Activated naive CD8-positive, alpha-beta T cell treated with anti-CD3 and anti-CD28 coated beads, Interleukin-2, amount 50 U/mL, for 24 hours (primary cell): ENCODE measurements around the gene SGIP1.

Experiments used
- ATAC-seq: fragments of 150-1000 bp; cut with Tn5 transposase; one replicate; pipeline ENCODE4 v1.10.0; 2021
- DNase-seq: peaks from one replicate; pipeline ENCODE4 v3.0.0; 2021
- H3K27ac Mint-ChIP-seq: one replicate; pipeline ENCODE4 v1.8.0; 2021; ENCODE audit warnings: mild to moderate bottlenecking, mixed read lengths
- H3K27me3 Mint-ChIP-seq: one replicate; pipeline ENCODE4 v1.8.0; 2021; ENCODE audit warnings: mixed read lengths
- H3K36me3 Mint-ChIP-seq: one replicate; pipeline ENCODE4 v1.8.0; 2021; ENCODE audit warnings: low read depth, mixed read lengths
- H3K4me1 Mint-ChIP-seq: one replicate; pipeline ENCODE4 v1.8.0; 2021; ENCODE audit warnings: mixed read lengths
- H3K4me3 Mint-ChIP-seq: one replicate; pipeline ENCODE4 v1.8.0; 2021; ENCODE audit warnings: mild to moderate bottlenecking, moderate library complexity, mixed read lengths
- H3K9me3 Mint-ChIP-seq: one replicate; pipeline ENCODE4 v1.8.0; 2021; ENCODE audit warnings: mixed read lengths

SGIP1 gene

DNA sequence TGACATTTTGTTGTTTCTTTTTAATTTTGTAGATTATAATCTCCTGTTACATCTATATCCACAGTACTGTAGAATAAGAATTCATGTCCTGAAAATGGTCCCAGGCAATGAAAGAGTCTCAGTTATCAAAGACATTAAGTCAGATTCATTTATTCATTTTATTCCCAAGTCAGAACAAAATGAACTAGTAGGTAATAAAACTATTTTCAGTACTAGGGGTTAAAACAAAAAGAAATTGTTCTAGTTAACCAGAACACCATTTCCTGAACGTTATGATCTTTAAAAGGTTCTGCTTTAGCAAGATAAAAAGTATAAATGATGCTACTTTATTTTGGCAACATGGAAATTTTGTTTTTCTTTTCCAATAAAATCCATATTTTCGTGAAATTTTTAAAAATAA is 211.5 kb downstream of the SGIP1 start:
- Mint-ChIP-seq H3K27me3 (peaks cover 19% of the 10 kb centered on the region), H3K36me3 (no peaks in the 10 kb centered on the region), H3K4me3 (no peak overlapping the region), H3K27ac (no peak overlapping the region), H3K9me3 (no peaks in the 10 kb centered on the region), H3K4me1 (no peaks in the 10 kb centered on the region)
- ATAC-seq, result no peak
- no peak for DNase-seq

DNA sequence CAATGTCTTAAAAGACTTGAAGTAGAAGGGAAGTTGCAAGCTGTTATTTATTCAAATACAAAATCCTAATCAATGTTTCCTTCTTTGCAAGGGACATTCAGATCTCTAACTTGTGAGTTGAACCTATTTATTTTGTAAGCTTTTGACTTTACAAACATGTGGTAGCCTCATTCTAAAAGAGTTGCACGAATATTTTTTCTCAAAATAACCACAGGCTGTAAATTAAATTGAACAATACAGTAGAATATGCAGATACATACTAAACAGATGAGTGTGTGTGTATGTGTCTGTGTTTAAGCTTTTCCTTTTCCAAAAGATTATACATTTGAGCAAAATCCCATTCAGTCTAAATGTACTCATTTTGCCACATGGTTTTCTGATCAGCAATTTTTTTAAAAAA is 213.5 kb downstream of the SGIP1 start:
- DNase-seq (no peak), ATAC-seq (no peak)
- H3K27ac Mint-ChIP-seq, result no peak overlapping the region
- H3K9me3 Mint-ChIP-seq, result no peaks in the 10 kb centered on the region
- H3K4me3 Mint-ChIP-seq, result no peak overlapping the region
- H3K36me3 Mint-ChIP-seq, result no peaks in the 10 kb centered on the region
- peaks cover 36% of the 10 kb centered on the region for H3K27me3 Mint-ChIP-seq
- peaks cover 7% of the 10 kb centered on the region for H3K4me1 Mint-ChIP-seq

DNA sequence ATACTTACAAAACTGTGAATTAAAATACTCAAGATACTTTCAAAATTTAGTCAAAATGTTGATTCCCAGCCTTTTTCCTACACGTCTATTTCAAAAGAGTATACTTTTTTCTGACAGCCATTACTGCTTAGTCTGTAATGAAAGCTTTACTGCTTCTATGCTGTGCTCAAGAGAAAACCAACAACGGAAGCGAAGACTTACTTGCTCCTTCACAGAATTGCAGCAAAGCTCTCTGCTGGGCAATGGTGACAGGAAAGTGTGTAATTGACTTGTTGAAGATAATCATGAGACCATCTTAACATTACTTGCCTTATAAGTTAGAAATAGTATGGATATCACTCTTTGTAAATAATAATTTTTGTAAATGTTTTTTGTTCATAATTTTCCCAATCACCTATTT is 216.6 kb downstream of the SGIP1 start:
- Mint-ChIP-seq H3K36me3 (no peaks in the 10 kb centered on the region), H3K27me3 (peaks cover 51% of the 10 kb centered on the region), H3K9me3 (no peaks in the 10 kb centered on the region), H3K4me3 (no peak overlapping the region), H3K27ac (no peak overlapping the region), H3K4me1 (peaks cover 12% of the 10 kb centered on the region)
- ATAC-seq, result no peak
- no peak for DNase-seq

DNA sequence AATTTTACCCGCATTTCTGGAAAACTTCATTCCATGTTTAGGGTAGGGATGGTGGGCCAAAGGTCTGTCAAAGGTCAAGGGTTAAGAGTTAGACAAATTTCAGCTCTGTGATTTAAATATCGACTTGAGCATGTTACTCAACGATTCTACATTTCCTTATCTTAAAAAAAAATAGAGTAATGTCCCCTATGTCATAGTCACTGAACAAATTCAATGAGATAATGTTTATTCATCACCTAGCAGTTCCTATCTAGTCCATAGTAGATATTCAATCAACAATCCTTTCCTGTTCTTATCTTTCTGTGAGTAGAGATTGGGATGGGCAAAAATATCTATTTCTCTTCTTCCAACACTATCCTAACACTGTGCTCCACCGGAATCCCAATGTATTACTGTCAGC is 217.2 kb downstream of the SGIP1 start:
- DNase-seq (no peak), ATAC-seq (no peak)
- peaks cover 51% of the 10 kb centered on the region for H3K27me3 Mint-ChIP-seq
- no peaks in the 10 kb centered on the region for H3K36me3 Mint-ChIP-seq
- no peak overlapping the region for H3K27ac Mint-ChIP-seq
- peaks cover 12% of the 10 kb centered on the region for H3K4me1 Mint-ChIP-seq
- no peaks in the 10 kb centered on the region for H3K9me3 Mint-ChIP-seq
- no peak overlapping the region for H3K4me3 Mint-ChIP-seq

DNA sequence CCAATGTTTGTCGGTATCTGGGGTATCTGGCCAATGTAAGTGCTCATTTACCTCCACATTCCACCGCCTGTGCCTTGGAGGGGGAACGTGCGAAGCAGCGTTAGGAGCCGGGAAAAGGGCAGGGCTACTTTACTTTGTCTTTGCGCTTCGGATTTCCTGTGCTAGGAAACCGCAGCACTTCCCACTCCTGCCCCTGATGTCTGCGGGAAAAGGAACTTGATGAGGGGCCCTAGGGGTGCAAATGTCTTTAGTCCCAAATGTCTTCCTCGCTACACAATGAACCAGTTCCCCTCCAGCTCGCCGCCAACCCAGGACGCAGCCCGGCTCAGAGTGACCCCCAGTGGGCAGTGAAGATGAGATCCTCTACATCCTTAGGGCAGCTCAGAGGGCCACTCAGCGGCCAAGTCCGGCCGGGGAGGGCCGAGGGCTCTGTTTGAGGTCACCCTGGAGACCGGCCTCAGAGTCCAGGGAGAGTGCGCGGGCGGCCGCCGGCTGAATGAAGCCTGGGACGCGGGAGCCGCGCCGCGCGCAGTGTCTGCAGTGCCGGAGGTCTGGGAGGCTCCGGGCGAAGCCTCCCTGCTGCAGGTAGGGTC is 218.1 kb downstream of the SGIP1 start, which contains the start of gene DYNLT5:
DYNLT5 (plus strand) TSS at position 460 of the 593 bp plus-strand sequence. CDS start 2,200 bp downstream, outside the sequence.
- DNase-seq, result no peak
- Mint-ChIP-seq H3K27me3 (peaks cover 54% of the 10 kb centered on the region), H3K9me3 (no peaks in the 10 kb centered on the region), H3K27ac (no peak within 1 kb of the TSS), H3K4me3 (peak within 1 kb of the TSS; percentile 47), H3K4me1 (peaks cover 12% of the 10 kb centered on the region), H3K36me3 (no peaks in the 10 kb centered on the region)
- ATAC-seq, result peak; percentile 43

DNA sequence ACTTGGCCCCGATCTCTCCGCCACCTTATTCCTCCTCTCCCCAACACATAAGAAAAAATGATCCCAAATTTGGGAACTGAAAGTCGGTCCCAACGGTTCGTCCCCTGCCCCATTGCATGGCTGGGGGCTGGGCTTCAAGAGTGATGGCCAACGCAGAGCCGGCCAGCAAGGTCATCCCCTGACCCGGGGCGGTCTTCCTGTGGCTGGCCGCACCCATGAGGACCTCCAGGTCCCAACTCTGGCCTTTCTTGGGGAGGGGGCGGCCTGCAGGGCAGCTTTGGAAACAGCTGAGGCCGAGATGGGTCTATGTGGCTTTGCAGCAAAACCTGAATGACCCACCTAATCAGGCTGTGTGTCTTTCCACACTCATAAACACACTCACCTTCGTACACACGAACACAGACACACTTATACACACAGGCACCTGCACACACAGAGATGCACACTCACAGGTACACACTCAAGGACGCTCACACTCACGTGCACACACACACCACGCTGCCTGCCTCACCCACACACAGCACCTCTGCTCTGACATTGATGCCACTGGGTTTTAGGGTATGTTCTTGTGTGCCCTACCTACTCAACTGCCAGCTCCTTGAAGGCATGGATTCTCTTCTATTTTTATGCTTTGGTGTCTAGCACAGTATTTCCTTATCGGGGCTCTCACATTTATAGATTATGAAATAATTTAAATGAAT is 218.9 kb downstream of the SGIP1 start:
- no peaks in the 10 kb centered on the region for H3K9me3 Mint-ChIP-seq
- no peak overlapping the region for H3K27ac Mint-ChIP-seq
- H3K27me3 Mint-ChIP-seq, result peaks cover 50% of the 10 kb centered on the region
- ATAC-seq (no peak), DNase-seq (no peak)
- peak overlapping the region; percentile 41 for H3K4me3 Mint-ChIP-seq
- peaks cover 12% of the 10 kb centered on the region for H3K4me1 Mint-ChIP-seq
- H3K36me3 Mint-ChIP-seq, result no peaks in the 10 kb centered on the region

DNA sequence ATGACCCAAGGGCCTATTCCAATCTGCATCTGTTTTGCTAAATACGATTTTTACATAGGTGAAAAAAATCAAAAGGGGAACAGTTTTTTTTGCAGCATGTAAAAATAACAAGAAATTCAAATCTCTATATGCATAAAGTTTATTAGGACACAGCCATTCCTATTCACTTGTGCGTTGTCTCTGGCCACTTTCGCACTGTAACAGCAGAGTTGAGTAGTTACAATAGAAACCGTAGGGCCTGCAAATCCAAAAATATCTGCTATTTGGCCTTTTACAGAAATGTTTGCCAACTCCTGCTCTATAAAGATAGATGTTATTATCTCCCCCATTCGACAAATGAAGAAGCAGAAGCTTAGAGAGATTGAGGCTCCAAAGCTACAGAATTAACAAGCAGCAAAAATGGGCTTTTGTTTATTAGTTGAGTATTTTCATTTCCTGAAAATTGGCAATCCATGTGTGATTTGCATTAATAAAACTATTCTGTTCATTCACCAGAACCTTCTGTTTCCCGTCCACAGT is 223.8 kb downstream of the SGIP1 start:
- no peaks in the 10 kb centered on the region for H3K9me3 Mint-ChIP-seq
- H3K4me1 Mint-ChIP-seq, result peaks cover 3% of the 10 kb centered on the region
- no peaks in the 10 kb centered on the region for H3K36me3 Mint-ChIP-seq
- peaks cover 20% of the 10 kb centered on the region for H3K27me3 Mint-ChIP-seq
- ATAC-seq, result no peak
- H3K4me3 Mint-ChIP-seq, result no peak overlapping the region
- DNase-seq, result no peak
- no peak overlapping the region for H3K27ac Mint-ChIP-seq

DNA sequence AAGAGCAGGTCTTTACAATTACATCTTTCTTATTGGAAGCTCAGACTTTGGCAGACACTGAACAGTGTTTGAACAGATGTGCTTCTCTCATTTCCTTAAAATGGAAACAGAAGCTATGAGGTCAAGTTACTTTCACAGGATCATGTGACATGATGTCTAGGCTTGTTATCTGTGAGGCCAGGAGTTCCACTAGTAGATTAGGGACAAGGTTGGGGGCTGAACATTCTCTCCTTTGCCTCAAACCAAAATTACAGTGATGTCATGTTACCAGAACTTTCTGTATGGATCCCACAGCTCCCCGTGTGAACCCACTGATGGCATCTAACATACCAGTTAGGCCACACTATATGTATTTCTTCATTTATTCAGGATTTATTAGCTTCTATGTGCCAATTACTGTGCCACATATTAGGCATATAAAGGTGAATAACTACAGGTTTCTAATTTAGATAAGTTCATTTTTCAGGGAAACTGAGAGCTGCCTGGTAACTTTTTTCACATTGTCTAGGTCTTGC is 224.3 kb downstream of the SGIP1 start:
- no peak for DNase-seq
- no peak overlapping the region for H3K27ac Mint-ChIP-seq
- H3K36me3 Mint-ChIP-seq, result no peaks in the 10 kb centered on the region
- H3K27me3 Mint-ChIP-seq, result peaks cover 16% of the 10 kb centered on the region
- no peaks in the 10 kb centered on the region for H3K4me1 Mint-ChIP-seq
- no peak for ATAC-seq
- no peak overlapping the region for H3K4me3 Mint-ChIP-seq
- H3K9me3 Mint-ChIP-seq, result no peaks in the 10 kb centered on the region

DNA sequence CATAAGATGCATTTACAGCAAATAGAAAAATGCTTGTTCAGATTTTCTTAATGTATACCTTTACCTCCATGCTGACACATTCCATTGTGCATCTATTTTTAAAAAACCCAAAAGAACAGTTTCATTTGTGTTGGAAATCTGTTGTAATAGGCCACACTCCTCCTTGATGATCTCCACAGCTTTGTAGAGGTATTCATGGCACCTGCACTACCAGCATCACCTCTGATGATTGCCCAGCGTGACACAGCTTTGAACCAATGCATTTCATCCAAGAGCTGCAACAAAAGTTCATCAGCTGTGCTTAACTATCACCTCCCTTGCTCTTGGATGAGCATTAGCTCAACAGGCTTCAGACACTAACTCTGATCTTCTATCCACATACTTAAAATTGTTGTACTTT is 226.6 kb downstream of the SGIP1 start:
- ATAC-seq, result no peak
- H3K4me1 Mint-ChIP-seq, result no peaks in the 10 kb centered on the region
- DNase-seq, result no peak
- H3K27ac Mint-ChIP-seq, result no peak overlapping the region
- no peak overlapping the region for H3K4me3 Mint-ChIP-seq
- H3K9me3 Mint-ChIP-seq, result no peaks in the 10 kb centered on the region
- no peaks in the 10 kb centered on the region for H3K36me3 Mint-ChIP-seq
- peaks cover 8% of the 10 kb centered on the region for H3K27me3 Mint-ChIP-seq

DNA sequence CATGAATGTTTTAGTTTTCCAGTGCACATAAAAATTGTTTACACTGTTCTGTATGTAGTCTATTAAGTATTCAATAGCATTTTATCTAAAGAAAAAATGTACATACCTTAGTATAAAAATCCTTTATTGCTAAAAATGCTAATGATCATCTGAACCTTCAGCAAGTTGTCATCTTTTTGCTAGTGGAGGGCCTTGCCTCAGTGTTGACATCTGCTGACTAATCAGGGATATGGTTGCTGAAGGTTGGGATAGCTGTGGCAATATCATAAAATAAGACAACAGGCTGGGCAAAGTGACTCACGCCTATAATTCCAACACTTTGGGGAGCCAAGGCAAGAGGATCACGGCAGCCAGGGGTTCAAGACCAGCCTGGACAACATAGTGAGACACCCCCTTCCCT is 227.3 kb downstream of the SGIP1 start:
- no peak for DNase-seq
- Mint-ChIP-seq H3K9me3 (no peaks in the 10 kb centered on the region), H3K36me3 (no peaks in the 10 kb centered on the region), H3K4me1 (no peaks in the 10 kb centered on the region), H3K27me3 (peaks cover 8% of the 10 kb centered on the region), H3K27ac (no peak overlapping the region), H3K4me3 (no peak overlapping the region)
- ATAC-seq, result no peak

DNA sequence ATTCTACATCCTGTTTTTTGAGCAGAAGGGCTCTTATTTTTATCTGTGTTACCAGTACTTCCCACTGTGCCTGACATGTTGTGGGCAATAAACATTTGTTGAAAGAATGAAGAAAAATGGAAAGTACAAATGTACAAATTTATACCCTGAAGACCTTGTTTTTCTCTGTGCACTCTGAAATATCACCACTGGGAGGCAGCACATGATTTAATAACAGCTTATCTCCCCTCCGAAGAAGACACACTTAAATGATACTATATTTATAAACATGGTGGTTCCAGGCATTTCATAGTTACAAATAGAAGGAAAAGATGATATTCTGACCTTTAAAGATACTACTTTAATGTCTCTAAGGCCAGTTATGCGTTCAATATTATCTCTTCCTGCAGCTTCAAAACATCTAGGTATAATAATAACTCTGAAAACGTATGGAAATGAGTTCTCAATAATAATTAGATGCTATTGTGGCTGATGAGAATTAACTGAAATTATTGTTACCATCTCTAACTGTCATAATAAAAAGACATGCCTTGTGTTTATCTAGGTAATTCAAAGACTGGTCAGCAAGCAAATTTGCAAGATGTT is 231.1 kb downstream of the SGIP1 start:
- Mint-ChIP-seq H3K36me3 (no peaks in the 10 kb centered on the region), H3K4me1 (peaks cover 22% of the 10 kb centered on the region), H3K27ac (no peak overlapping the region), H3K4me3 (no peak overlapping the region), H3K27me3 (peaks cover 3% of the 10 kb centered on the region), H3K9me3 (no peaks in the 10 kb centered on the region)
- peak; percentile 69 for ATAC-seq
- DNase-seq, result peak; percentile 52

DNA sequence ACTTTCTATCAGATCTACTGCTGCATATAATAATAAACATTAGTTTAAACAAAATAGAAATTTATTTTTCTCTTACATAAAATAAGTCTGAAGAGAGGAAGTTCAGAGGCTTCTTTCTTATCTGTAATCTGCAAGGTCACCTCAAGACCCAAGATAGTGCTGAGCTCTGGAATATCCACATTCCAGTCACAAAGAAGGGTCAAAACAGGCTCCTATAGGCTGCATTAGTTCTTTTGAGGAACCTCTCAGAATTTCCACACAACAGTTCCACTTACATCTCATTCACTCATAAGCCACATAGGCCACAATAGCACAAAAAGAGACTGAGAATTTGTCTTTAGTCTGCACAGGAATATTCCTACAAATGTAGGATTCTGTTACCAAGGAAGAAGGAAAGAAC is 233.7 kb downstream of the SGIP1 start:
- no peak for DNase-seq
- Mint-ChIP-seq H3K36me3 (no peaks in the 10 kb centered on the region), H3K27me3 (no peaks in the 10 kb centered on the region), H3K4me1 (peaks cover 36% of the 10 kb centered on the region), H3K4me3 (no peak overlapping the region), H3K27ac (no peak overlapping the region), H3K9me3 (no peaks in the 10 kb centered on the region)
- ATAC-seq, result no peak

DNA sequence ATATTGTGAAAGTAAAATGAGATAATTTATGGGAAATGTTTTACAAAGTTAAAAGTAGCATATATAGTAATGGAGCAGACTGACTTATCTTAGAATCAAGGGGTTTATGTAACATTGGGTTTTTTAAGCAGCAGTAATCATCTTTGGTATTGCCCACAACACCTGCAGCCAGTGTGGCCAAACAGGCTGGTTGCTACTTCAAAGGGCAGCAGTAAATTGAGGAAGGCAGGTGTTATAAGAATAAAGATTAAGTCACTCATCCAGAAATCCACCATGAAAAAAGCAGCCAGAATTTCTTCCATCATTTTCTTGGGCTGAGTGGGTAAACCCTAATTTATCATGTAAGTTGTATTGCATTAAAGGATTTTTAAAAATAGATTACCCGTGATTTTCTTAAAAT is 235.0 kb downstream of the SGIP1 start:
- no peak for ATAC-seq
- Mint-ChIP-seq H3K4me1 (peaks cover 36% of the 10 kb centered on the region), H3K9me3 (no peaks in the 10 kb centered on the region), H3K4me3 (no peak overlapping the region), H3K27ac (no peak overlapping the region), H3K27me3 (no peaks in the 10 kb centered on the region), H3K36me3 (no peaks in the 10 kb centered on the region)
- DNase-seq, result no peak

DNA sequence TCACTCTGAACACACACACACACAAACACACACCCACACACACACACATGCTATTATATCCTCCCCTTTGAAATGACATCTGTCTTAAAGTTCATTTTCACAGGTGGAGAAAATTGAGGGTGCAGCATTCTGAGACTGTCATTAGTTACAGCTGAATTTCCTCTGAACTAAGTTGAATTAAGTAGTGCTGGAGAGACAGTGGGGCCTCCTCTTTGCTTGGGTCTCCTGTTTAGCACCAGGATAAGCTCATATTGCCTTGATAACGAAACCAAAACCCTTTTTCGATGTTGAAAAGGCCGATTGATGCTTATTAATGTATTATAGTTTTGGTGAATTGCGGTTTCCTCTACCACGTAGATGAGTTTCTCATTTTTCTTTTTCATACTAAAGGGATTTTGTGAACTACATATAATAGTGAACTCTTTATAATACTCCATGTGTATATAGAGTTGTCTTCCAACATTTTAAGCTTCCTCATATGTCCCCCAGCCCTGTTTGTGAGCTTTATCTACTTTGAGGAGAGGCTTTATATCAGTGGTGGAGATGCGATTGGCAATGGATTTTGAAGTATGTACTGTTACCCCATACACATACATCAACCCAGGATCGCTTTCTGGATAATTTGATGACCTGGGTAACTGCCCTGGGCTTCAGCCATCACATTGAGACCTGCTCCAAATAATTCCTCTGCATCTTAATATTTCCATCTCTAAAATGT is 235.7 kb downstream of the SGIP1 start:
- peak overlapping the region; percentile 56 for H3K4me3 Mint-ChIP-seq

More for the DNA sequence above, 235.7 kb downstream of the SGIP1 start:
- Mint-ChIP-seq H3K4me1 (peaks cover 36% of the 10 kb centered on the region), H3K27me3 (no peaks in the 10 kb centered on the region), H3K27ac (peak overlapping the region; percentile 40), H3K9me3 (no peaks in the 10 kb centered on the region), H3K36me3 (no peaks in the 10 kb centered on the region)
- no peak for DNase-seq
- ATAC-seq, result peak; percentile 30
